Hepatic stellate cell (primary cell): ENCODE data around the gene SENP2.
"Not testable (repeated sequence)": the region's sequence is repeated elsewhere in the genome, so short reads cannot be mapped to it uniquely, and the experiment has no call there.

Experiments used
- DNase-seq: peaks from one replicate; pipeline ENCODE4 v3.0.0; 2011; ENCODE audit warnings: low spot score

SENP2 gene

GRCh38 chr3:185585859-185586685 lies at the start of gene SENP2:
Gene SENP2, plus strand, starts transcription at chr3:185586295. Its CDS starts 119 bp downstream, at chr3:185586414.
- peak; percentile 97 for DNase-seq

GRCh38 chr3:185537369-185537970 lies 48.6 kb upstream of the SENP2 start:
- peak; percentile 36 for DNase-seq

GRCh38 chr3:185539934-185540333 lies 46.2 kb upstream of the SENP2 start:
- DNase-seq = no peak

DNA sequence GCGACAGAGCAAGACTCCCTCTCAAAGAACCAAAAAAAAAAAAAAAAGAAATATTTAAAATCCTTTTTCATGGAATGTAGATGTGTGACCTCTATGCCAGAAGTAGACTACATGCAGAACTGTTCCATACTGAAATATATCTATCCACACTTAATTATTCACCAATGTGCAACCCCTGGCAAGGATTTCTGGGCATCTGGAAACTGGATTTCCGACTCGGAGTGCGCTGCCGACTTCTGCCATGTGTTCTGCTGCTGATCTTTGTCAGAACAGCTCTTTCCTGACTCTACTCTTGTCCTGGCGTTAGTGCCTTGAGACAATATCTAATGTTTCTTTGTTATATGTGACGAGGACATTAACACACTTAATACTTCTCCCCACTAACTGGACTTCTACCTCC lies 45.4 kb upstream of the SENP2 start:
- DNase-seq = no peak

DNA sequence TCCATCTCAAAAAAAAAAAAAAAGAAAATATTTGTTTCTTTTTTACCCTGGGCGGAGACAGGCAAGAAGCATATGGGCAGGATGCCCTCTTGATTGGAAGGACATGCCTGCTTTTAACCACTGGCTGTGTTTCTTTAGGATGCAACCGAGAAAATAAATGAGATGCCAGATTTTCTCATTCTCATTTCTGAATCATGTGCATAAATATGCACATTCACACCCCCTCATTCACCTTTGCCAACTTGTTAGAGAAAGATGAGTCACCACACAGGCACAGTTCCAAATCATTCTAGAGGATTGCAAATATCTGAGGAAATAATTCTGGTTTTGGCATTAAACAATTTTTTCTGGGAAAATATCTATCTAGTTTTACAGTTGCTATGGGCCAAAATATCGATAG lies 37.0 kb upstream of the SENP2 start:
- peak; percentile 81 for DNase-seq

- no peak for DNase-seq
These were observed 36.4 kb upstream of the SENP2 start for GRCh38 chr3:185549651-185550111.

DNA sequence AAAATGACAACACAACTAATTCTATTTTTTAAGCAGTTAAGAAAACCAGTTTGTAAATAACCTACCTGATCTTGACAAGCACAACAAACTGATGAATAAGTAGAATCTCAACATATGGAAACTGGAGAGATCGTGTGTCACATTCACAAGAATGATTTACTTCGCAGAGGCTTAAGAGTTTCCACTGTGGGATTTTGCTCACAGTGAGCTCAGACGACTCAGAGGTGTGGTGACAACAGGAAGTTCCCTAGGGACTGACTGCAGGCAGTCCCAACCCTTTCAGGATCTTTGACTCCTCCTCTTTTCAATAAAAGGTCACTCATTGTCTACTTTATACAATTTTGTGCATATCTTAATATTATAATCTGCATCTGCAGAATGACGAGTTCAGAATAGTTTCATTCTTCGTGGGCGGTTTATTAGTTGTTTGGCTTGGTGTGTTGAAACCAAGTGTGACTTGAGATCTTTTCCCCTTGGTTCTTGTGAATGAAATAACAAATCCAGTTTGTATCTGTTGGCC lies 33.7 kb upstream of the SENP2 start, which contains the start of gene LIPH:
TSS of gene LIPH (minus strand) at position 231 of the 520 bp plus-strand sequence. CDS start at position 114, 117 bp downstream.
- DNase-seq = no peak

GRCh38 chr3:185555101-185555501 lies 31.0 kb upstream of the SENP2 start:
- no peak for DNase-seq

DNA sequence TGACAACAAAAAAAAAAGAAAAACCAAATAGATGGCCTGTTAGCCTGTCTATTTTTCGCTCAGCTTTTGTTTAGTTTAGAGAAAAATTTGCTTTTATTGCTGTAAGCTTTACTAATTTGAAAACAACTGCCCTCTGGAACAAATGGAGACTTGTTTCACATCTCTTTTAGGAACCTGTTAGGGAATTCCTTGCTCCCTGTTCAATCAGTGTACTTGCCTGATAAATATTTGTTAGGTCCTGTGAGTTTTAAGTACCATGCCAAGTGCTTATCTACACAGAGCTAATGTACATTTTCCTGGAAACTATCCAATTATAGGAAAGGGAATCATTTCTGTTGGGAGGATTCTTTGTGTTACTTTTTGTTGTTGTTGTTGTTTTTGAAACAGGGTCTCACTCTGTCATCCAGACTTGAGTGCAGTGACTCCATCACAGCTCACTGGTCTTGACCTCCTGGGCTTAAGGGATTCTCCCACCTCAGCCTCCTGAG lies 30.2 kb upstream of the SENP2 start:
- DNase-seq = no peak

DNA sequence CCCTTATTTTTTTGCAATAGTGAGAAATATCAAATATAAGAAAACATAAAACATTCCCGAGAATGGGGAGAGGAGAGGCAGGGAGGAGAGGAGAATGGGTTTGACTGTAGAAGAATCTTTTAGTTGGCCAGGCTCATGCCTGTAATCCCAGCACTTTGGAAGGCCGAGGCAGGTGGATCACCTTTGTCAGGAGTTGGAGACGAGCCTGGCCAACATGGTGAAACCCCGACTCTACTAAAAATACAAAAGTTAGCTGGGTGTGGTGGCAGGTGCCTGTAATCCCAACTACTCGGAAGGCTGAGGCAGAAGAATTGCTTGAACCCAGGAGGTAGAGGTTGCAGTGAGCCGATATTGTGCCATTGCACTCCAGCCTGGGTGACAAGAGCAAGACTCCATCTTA lies 29.5 kb upstream of the SENP2 start:
- not testable (repeated sequence) for DNase-seq

DNA sequence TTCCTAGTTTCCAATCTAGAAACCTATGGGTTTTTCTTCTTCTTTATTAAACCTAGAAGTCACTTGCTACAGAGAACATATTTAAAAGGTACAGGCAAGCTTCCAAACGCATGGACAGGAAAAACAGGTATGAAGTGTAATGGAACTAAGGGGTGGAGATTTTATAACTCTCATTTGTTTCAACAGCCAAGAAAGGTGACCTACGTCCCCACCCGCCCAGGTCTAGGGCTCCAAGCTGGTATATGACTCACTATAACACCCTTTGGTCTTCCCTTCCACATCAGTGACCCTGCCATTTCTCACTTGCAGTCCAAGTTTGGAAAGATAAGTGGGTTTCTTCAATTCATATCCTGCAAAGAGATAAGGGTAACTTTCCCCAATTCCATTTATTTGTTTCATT lies 27.7 kb upstream of the SENP2 start:
- DNase-seq = no peak

GRCh38 chr3:185559706-185560090 lies 26.4 kb upstream of the SENP2 start:
- DNase-seq = no peak

DNA sequence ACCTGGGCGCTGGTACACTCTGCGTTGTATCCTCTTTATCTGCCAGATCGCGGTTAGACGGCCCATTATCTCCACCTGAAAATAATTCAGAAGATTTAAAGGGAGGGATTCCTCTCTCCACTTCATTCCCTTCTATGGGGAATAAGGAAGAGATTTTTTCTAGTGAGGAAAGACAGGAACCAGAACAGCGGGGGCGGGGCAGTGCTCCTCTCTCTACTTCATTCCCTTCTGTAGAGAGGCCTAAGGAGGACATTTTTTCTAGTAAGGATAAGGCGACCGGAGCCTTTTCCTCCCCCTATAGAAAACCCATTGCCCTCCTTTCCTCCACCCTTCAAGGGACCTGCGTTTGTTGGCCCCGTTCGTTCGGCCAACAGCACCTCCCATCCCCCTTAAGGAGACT lies 25.4 kb upstream of the SENP2 start:
- DNase-seq = no peak

DNA sequence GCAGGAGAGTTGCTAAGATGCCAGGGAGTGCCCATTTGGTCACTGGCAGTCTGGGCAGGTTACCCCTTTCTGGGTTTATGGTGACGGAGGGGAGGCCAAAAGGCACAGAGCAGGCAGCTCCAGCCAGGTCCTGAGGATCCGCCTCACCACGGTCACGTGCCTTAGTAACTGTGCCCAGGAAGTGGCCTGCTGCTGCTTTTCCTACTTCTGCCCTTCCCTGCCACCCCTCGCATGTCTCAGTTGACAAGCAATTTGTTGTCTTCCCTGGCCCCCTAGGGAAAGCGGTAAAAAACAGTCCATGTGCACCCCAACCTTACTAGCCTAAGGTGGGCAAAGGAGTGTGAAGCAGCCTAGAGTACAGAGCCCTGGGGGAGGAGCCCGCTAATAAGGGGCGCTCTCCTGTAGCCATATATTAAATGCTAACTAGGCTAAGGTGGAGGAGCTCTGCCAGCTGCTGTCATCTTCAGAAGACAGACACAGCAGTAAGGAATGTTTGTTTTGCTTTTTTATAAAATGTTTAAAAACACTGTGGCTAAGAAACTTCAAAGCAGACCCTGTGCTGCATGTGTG lies 24.6 kb upstream of the SENP2 start:
- no peak for DNase-seq

DNA sequence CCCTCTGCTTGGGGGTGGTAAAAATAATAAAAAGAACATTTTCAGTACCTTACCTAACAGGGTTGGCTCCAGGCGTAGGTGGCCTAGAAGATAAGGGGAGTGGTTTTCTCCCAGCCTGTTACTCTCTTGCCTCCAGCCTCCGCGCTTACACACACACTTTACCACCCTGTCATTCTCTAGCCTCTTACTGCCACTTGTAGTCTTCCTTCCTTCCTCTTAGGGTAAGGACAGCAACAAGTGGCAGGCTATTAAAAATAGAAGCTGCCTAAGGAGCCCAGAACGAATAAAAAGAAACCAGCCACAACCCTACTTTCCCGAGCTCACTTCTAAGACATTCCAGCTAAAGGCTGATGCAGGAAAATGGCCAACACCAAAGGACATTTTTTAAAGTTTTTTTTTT lies 24.1 kb upstream of the SENP2 start:
- no peak for DNase-seq

DNA sequence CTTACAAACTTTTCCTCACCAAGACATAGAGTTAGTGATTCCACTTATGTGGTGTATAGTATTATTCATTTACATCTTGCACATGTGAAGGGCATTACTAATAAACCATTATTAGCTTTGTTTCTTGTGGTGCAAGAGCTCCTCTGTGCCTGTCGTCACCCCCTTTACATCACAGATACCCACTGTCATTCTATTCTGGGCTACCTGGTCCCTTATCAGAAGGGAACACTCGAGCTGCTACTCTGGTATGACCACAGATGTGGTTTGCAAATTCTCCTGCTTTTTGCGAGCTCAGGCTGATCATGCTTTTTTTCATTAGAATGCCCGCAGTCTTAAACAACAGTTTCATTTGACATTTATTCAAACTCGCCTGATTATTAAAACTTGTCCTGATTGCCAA lies 13.9 kb upstream of the SENP2 start:
- DNase-seq = no peak

GRCh38 chr3:185575108-185575869 lies 10.8 kb upstream of the SENP2 start:
- DNase-seq = not testable (repeated sequence)

DNA sequence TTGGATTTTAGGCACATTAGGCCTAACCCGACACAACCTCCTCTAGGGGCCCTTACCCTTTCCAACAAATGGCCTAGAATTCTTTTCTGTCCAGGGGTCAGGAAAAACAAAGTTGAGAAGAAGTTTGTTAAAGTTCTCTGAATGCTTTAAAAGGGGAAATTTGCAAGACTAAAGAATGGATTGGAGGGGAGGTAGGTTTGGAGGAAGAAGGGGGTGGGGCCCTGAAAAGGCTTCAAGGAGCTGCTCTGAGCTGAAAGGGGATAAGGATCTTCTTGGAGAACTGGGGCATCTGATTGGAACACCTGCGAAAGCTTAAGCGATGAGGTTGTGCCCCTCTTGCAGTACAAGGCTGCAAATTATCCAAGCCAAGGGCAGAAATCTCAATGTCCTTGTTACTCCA lies 3.9 kb upstream of the SENP2 start:
- DNase-seq = no peak

GRCh38 chr3:185582871-185583270 lies 3.2 kb upstream of the SENP2 start:
- DNase-seq = no peak

DNA sequence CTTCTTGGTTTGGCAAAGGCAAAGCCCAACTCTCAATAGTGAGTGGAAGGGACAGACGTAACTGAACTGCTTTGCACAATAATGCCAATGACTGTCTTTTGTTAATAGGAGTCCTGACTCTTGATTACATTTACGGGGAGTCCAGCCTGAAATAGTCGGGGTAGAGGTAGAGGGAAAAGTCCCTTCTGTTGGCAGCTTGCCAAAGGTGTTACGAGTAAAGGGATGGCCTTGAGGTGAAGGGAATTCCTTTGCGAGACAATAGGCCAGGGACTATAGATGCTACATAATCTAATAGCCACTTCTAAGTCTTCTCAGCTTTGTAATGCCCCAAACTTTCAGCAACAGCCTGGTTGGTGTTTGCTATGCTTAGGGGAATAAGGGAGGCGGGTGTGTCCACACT lies 2.2 kb upstream of the SENP2 start:
- DNase-seq = no peak

GRCh38 chr3:185584686-185585085 lies 1.4 kb upstream of the SENP2 start:
- DNase-seq = no peak

DNA sequence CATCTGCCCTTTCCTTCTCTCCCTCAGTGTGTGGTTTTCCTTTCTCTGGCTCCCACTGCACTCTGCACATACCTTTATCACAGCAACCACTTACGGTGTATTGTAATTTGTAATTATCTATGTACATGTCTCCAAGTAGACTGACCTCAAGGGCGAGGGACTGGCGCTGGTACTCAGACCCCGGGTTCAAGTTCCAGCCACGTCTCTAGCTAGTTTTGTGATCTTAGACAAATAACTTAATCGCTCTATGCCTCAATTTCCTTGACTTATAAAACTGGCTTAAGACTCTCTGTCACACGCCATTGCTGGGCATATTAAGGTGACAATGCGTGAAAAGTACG lies 607 bp upstream of the SENP2 start:
- DNase-seq = no peak
